ENCODE measurements around the gene MTHFD2L.

Gene MTHFD2L

DNA sequence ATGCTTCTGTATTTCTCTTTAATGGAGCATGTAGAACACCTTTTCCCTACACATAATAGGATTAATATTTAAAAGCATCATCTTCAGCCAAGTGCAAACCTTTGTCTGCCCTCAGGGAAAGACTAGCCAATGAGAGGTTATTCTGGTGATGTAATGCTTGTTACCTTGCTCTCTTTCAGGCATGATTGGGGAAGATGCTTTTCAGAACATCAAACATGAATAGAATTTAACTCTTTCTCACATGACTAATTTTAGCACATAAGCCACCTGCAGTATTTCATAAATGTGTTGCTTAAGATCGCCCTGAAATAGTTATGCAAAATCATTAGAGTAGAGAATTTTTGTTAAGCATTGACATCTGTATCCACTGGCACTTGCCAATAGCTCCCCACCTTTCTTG is 139.6 kb downstream of the MTHFD2L start:
- no peak for DNase-seq (ENCODE audit: low read depth in 2 of 2, low spot score in 1 of 2)

DNA sequence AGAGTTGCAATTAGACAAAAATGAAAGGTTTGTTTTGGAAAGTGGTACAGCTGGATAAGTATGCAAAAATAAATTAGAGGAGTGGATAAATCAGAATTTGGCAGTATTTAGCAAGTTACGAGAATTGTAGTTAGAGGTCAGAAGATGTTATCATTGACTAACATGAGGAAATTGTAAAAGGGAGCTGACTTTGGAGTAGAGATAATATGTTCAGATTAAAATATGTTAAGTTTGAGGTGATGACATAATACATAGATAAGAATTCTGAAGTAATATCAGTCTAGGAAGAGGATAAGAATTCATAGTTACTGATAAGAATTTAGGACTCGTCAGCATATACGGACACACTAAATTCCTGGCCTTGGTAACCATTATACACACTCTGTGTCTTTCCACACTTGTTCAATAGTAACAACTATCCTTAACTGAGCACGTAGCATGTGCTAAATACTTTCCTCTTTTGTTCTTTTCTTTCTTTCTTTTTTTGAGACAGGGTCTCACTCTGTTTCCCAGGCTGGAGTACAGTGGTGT is 146.2 kb downstream of the MTHFD2L start:
- DNase-seq (ENCODE audit: low read depth in 2 of 2, low spot score in 1 of 2), result no peak

DNA sequence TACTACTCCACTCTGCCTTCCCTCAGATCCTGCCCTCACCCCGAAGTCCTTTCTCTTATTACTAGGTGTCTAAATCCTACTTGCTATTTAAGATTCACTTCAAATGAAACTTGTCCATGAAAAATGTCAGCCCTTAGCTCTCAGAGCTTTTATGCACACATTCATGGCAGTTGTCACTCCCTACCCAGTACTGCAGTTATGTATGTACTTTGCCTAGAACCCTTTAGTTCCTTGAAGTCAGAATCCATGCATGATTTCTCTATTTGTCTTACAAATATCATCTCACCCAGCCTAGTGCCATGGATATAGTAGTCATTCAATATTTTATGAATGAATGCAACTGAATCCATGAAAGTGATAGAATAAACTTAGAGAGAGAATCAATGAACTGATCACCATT is 147.1 kb downstream of the MTHFD2L start:
- DNase-seq (ENCODE audit: low read depth in 2 of 2, low spot score in 1 of 2), result no peak

DNA sequence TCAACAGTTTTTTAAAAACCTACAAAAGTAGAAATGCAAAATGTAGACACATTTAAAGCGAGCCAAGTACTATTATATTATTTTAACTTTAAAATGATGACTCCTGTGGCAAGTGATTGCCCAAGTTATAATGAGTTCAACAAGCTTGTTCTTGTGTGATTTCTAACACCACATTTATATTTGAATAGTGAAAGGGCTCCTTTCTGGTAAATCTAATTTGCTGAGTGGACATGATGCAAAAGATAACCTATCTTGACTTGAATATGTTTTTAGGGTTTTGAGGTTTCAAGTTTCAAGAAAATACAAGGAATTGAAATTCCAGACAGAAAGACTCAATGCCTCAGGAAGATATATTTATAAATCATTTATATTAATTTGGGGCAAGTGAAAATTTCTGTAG is 149.3 kb downstream of the MTHFD2L start:
- no peak for DNase-seq (ENCODE audit: low read depth in 2 of 2, low spot score in 1 of 2)

DNA sequence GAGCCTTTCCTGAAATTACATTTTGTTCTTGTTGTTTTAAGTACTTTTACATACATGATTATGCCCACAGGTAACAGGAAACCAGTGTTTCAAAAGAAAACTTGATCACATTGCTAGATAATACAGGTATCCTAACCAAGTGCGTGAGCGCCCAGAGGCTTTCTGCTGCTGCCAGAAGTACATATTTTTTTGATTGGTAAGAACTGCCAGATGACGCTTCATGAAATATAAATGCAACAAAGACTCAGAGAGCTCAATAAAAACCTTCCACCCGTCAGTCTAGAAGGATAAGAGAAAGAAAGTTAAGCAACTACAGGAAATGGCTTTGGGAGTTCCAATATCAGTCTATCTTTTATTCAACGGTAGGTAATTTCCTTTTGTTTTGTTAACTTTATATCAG is 150.3 kb downstream of the MTHFD2L start, which contains the start of gene EPGN:
Gene EPGN (plus strand): TSS at position 256 of the 400 bp plus-strand sequence. CDS start 64 bp downstream, at position 320.
- no peak for DNase-seq (ENCODE audit: low read depth in 2 of 2, low spot score in 1 of 2)

DNA sequence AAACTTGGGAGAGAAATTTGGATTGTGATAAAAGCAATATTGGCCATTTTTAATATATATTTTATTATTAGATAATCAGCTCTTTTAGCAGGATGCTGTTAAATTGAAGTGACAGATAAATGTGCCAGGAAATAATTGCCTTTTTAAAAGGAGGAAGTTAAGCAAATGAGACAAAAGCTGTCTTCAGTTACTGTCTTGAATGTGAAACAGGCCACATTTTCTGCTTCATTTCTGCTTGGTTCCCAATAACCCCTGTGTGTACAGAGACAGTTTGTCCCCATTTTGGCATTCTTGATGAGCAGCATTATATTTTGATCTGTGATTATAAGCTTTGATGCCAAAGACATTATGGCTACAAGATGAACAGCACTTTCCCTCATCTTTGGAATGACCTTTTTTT is 151.3 kb downstream of the MTHFD2L start:
- DNase-seq (ENCODE audit: low read depth in 2 of 2, low spot score in 1 of 2), result no peak

DNA sequence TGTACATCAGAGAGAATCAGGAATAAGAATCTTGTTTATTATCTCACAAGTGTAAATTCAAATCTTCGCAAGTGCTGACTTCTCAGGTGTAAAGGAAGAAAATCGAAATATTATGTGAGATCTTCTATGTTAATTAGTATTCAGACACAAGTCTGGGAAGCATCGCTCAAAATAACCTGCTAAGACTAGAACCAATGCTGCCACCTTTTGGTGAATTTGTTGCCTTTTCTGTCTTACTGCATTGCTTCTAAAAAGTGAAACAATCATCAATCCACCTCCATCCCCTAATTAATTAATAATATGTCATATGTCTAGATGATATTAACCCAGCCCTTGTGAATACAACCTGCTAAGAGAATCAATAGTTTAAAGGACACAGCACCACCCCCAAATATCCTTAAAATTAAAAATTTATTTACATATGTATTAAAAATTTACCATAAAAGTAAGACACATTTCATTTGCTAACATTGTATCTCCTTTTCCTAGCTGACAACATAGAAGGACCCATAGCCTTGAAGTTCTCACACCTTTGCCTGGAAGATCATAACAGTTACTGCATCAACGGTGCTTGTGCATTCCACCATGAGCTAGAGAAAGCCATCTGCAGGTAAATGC is 153.9 kb downstream of the MTHFD2L start:
- DNase-seq (ENCODE audit: low read depth in 2 of 2, low spot score in 1 of 2), result no peak

DNA sequence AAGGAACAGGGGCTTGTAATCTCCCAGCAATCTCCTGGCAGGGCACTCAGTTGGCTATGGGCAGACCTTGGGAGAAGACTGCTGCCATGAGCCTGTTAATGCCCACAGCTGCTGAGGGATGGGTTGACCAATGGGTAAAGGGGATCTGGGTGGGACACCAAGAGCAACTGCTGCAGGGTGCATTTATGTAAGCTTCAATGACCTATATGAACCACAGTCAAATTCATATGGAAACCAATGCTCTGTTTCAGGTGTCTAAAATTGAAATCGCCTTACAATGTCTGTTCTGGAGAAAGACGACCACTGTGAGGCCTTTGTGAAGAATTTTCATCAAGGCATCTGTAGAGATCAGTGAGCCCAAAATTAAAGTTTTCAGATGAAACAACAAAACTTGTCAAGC is 156.4 kb downstream of the MTHFD2L start:
- no peak for DNase-seq (ENCODE audit: low read depth in 2 of 2, low spot score in 1 of 2)

DNA sequence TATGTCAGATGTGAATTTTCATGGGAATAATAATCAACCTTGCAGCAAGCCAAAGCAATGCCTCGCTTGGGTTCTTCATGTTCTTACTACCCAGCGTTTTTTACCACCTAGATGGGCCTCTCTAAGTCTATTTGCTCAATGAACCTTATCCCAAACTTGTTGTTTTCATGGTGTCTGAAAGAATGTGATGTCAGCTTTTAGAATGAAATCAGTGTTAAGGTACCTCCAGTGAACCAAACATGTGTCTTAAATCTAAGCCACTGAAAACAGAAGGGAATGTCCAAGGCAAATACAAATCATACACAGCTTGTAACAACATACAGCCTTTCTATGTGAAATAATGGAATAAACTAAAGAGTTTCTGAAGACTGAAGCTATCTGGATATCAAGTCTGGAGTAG is 157.0 kb downstream of the MTHFD2L start:
- no peak for DNase-seq (ENCODE audit: low read depth in 2 of 2, low spot score in 1 of 2)

DNA sequence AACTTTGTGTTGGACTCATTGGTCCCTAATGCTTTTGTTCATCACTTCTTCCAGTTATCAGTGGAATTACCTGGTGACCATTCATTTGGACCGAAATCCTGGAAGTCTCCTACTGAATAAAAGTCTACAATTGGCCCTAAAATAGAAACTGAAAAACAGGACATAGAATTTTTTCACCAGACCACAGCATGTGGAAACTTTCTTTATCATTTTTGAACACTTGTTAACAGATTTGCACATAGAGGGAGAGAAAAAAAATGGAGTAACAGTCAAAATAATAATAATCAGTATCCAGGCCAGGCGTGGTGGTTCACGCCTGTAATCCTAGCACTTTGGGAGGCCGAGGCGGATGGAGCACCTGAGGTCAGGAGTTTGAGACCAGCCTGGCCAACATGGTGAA is 157.5 kb downstream of the MTHFD2L start:
- DNase-seq (ENCODE audit: low read depth in 2 of 2, low spot score in 1 of 2), result no peak

DNA sequence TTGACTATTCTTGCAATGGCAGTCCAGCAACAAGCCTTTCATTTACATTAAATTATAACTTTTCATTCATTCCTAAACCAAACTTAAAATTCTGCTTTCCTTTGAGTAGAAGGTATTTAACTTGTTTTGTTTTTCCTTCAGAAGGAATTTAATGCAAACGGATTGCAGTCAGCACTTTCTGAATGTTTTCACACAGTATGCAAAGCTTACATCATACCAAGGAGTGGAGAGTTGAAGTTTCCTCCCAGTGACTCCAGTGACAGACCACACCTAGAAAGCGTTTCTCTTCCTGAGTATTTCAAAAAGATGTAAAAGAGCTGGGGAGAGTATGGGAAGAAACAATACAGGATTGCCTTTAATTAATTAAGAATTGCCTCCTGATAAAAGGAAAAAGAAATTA is 158.5 kb downstream of the MTHFD2L start:
- DNase-seq (ENCODE audit: low read depth in 2 of 2, low spot score in 1 of 2), result no peak

DNA sequence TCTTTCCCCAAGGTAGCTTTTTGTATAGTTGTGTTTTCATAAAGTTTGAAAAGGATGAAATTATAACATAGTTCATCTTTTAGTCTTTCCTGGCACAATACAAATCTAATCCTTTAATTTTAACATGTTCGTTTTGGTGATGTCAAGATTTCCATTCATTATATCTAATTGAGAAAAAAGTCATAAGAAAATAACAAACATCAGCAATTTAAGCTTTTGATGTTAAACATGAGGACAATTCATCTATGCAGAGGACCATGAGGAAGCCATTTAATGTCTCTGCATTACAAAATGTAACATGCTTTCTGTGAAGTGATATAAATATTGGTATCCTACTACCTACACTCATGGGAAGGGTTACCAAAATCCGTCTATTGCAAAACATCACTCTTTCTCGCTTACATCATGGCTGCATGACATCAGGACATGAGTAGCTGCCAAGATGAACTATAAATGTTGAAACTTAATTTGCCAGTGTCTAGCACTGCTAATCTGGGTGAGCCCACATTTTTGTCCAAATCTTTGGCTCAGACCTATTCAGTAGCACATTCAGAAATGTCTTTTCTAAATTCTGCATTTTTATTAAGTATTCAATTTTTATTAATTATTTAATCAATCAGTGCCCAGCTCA is 159.8 kb downstream of the MTHFD2L start:
- DNase-seq (ENCODE audit: low read depth in 2 of 2, low spot score in 1 of 2), result no peak

DNA sequence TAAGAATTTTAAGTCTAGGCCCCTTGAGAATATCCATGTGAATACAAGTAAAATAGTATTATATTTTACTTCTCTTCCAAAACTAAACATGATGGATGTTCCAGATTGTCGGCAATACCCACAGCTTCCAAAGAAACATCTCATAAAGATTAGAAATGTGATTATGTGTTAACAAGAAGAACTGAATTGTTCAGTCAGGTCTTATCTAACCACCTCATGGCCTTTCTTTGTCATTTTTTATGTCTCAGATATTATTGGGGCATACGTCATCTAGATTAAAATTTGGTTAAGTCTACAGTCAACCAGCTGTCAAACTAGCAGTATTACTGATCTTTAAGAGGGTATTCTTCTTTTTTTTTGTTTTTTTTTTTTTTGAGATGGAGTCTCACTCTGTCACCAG is 160.4 kb downstream of the MTHFD2L start:
- DNase-seq (ENCODE audit: low read depth in 2 of 2, low spot score in 1 of 2), result no peak

DNA sequence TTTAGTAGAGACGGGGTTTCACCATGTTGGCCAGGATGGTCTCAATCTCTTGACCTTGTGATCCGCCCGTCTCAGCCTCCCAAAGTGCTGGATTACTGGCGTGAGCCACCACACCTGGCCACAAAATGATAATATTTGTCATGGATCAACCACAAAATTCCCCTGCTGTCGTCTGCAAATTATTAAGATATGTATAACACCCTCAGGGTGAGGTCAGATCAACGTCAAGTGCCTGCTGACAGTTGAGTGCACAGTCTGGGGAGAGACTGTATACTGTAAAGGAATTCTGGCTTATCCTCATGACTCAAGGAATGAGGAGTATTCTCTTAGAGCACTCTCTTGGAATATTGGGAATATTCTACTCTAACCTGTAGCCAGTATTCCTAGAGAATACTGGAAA is 161.6 kb downstream of the MTHFD2L start:
- no peak for DNase-seq (ENCODE audit: low read depth in 2 of 2, low spot score in 1 of 2)

DNA sequence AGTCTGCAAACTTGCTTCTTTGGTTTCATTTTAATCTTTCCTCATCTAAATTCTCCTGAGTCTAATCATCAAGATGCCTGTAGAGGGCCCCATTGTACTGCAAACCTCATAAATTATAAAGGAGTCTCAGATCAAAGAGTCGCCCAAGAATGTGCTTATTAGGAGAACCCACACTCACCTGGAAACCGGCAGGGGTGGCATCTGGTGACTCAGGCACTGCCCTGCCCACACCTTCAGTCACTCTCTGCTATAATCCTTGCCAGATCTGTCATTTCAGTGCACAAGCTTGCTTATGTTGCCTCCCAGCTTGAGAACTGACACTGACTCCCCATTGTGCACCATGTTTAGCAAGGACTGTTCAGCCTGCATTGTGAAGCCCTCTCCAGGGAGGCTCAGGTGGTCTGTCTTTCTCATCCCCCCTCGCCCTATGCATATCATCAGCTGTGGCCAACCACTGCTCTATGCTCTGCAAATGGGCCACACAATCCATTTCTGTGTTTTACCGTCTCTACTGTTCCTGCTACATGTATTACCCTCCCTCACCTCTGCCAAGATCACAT is 162.7 kb downstream of the MTHFD2L start:
- DNase-seq (ENCODE audit: low read depth in 2 of 2, low spot score in 1 of 2), result no peak

DNA sequence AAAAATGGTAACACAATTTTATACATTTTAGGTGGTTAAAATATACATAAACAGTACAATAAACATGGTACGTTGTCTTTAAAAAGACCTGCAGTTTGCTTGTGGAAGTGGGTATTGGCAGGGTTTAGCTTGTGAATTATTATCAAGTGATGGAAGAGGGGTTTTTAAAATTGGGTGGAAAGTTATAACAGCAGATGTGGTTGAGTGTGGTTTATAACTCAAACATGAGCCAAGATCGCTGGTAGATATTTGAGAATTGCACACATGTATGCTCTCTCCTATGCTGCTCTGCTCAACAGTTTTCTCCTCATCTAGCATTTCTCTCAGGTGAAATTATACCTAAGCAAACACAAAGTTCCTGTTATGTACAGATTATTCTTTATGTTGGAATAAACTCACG is 164.4 kb downstream of the MTHFD2L start:
- DNase-seq (ENCODE audit: low read depth in 2 of 2, low spot score in 1 of 2), result no peak

DNA sequence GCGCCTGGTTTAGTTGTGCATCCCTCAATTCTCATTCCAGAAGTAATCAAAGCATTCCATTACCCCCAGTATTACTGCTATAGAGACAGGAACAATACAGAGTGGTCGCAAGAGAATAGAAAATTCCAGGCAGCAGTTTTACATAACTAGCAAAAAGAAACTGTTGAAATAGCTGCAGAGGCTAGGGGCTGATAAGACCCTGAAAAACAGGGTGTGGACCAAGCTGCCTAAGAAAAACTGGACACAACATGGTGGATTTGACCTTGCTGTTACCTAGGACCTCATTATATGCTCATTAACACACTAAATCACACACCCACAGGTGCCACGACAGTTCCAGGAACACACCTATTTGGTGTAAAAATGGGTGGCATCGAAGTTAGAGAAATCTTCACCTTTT is 165.7 kb downstream of the MTHFD2L start:
- DNase-seq (ENCODE audit: low read depth in 2 of 2, low spot score in 1 of 2), result no peak

DNA sequence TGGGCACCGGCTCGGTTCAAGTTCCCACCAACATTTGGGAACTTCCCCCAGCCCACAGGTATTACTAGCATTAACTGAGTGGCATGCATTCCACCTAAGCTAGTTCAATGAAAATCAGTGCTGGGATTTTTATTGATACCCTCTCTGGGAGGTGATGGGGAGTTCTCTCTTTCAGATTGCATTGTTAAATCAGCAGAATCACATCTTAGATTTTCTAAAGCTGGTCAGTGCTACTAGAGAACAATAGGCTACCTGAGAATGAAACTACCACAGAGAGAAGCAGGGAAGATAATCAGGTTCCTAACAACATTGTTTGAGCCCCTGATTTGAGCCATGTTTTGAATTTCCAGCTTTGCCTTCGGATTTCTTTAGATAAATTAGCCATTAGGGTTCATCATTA is 166.3 kb downstream of the MTHFD2L start:
- DNase-seq (ENCODE audit: low read depth in 2 of 2, low spot score in 1 of 2), result no peak

DNA sequence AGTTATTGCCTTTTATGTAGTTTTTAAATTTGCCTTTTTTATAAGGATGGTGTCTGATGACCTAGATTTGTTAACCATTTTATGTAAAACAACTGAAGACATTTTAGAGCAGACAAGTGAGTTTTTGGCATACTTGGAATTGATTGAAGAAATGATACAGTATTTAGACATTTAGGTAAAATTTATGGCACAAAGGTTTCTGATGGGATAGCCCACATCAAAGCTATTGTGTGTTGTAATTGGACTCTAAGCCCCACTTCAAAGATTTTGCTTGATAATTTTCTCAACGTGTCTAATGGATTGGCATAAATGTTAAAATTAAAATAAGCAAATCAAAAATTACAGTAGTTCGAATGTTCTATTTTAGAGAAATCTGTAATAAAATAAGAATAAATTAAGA is 168.0 kb downstream of the MTHFD2L start:
- no peak for DNase-seq (ENCODE audit: low read depth in 2 of 2, low spot score in 1 of 2)

DNA sequence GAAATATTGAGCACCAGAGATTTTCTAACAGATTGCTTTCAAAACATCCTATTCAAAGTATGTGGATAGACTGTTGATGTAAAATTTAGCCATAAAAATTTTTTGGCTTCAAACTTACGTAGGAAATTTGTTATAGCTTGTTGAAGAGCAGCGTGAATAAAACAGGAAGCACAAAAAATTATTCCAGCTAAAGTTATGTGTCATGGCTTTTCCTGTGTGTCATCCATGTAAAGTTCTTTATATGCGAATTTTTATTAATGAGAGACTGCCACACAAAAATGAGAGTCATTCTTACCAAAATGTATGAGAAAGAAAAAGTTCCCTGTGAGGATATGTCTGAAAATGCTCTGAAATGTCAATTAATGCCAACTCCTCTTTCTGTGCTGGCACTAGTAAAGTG is 169.8 kb downstream of the MTHFD2L start:
- no peak for DNase-seq (ENCODE audit: low read depth in 2 of 2, low spot score in 1 of 2)

DNA sequence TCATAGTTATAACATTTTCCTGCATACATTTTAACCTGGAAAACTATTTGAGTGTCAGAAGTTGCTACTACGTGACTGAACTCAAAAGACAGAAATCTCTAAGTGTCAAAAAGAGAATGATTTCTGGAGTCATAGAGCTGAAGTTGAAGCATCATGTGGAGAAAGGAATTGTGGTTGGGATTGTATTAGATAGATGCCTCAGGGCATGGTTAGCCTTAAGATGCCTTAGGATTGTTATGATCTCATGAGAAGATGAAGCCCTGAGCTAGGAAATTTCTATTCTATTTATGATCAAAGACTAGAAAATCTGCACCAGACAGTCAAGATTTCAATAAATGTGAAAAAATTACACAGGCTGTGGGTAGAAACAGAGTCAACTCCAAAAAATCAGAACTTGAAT is 170.6 kb downstream of the MTHFD2L start:
- no peak for DNase-seq (ENCODE audit: low read depth in 2 of 2, low spot score in 1 of 2)

DNA sequence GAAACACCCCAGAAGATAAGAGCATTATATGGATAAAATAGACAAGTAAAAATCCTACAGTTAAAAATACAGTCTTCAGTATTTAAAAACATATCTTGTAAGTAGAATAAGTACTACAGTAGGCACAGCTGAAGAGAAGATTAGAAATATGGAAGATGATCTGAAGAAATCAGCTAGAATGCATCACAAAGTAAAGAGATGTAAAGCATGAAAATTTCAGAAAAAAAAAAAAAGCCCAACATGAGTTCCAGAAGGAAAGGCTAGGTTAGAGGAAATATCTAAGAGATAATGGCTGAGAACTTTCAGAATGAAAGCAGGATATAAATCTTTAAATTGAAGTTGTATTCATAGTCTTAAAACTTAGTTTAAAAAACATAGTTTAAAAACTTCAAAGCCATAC is 171.4 kb downstream of the MTHFD2L start:
- no peak for DNase-seq (ENCODE audit: low read depth in 2 of 2, low spot score in 1 of 2)

DNA sequence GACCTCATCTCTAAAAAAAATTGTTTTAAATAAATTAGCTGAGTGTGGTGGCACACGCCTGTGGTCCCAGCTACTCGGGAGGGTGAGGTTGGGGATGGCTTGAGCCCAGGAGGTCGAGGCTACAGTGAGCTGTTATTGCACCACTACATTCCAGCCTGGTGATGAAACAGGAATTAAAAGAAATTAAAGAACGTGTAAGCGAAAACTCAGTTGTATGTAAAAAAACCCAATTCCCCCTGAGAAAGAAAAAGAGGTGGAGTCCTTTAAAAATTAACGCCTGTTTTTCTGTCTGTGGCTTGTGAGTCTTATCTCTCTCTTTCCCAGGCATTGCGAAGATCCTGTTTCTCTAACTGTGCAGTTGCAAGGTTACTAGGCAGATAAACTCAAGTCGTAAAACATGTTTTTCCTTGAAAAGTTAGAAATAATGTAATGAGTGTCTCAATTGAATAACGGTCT is 172.4 kb downstream of the MTHFD2L start:
- no peak for DNase-seq (ENCODE audit: low read depth in 2 of 2, low spot score in 1 of 2)
